ENCODE results near the gene RASGRP1.
A peak's percentile ranks its signal among the peaks of the same experiment; 100 is the strongest.
"Not testable (repeated sequence)": the region's sequence is repeated elsewhere in the genome, so short reads cannot be mapped to it uniquely, and the experiment has no call there.

Gene RASGRP1

DNA sequence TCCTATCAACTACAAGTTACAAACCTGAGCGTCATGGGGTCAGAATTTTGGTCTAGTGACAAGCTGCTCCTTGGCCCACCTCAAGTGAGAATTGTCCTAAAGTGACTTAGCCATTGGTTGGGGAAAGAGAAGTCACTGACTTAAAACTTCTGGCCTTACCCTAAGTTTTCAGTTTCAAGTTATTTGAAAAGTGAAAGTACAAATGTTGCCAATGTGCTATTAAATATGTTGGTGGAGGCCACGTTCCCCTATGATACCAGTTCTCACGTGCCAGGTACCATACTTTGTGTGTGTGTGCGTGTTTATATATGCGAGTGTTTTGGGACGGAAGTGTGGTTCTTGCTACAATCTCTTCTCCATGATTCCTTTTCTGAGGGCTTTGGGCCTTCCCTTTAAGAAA lies 22.6 kb upstream of the RASGRP1 start:
- no peak overlapping the region for H3K14ac ChIP-seq (ENCODE audit: low read length)
- H3K4me1 ChIP-seq (ENCODE audit: control insufficient read depth in 1 of 2, insufficient read depth in 2 of 2, low read length in 2 of 2) = peaks cover 15 to 20% of the 10 kb centered on the region in 2 experiments
- no peak overlapping the region for H4K12ac ChIP-seq (ENCODE audit: low read depth, low read length)
- H3K9ac ChIP-seq (ENCODE audit: low read length) = no peak overlapping the region
- no peaks in the 10 kb centered on the region for H3K36me3 ChIP-seq (ENCODE audit: control insufficient read depth in 1 of 2, insufficient read depth in 2 of 2, low read length in 2 of 2)
- H3K9me3 ChIP-seq (ENCODE audit: insufficient read depth, low read depth, low read length) = no peaks in the 10 kb centered on the region
- no peak for DNase-seq
- H2AK5ac ChIP-seq (ENCODE audit: low read length) = no peak overlapping the region
- H3K4me3 ChIP-seq (ENCODE audit: low read depth, low read length) = no peak overlapping the region
- H2BK120ac ChIP-seq (ENCODE audit: insufficient read depth, low read length, poor library complexity) = peak overlapping the region; percentile 20
- peak overlapping the region; percentile 6 for H2BK5ac ChIP-seq (ENCODE audit: low read depth, low read length, poor library complexity)
- WGBS (ENCODE audit: extremely low coverage, insufficient coverage, insufficient read length) = no CpG with 5 or more reads among the region's 6 CpGs
- no peak overlapping the region for H4K8ac ChIP-seq (ENCODE audit: low read depth, low read length)
- no peak overlapping the region for H3K18ac ChIP-seq (ENCODE audit: low read length)
- no peak overlapping the region for H2AFZ ChIP-seq (ENCODE audit: insufficient read depth, low read length, poor library complexity)
- no peak overlapping the region for H3K4me2 ChIP-seq (ENCODE audit: low read length)
- no peak overlapping the region for H2BK12ac ChIP-seq (ENCODE audit: low read length)
- H3K27me3 ChIP-seq (ENCODE audit: insufficient read depth, low read length) = no peaks in the 10 kb centered on the region
- H4K91ac ChIP-seq (ENCODE audit: low read depth, low read length) = peak overlapping the region; percentile 45
- H3K27ac ChIP-seq (ENCODE audit: low read depth, low read length) = no peak overlapping the region
- H3K4ac ChIP-seq (ENCODE audit: low read depth, low read length) = no peak overlapping the region
- H3K79me1 ChIP-seq (ENCODE audit: low read length) = peaks cover 31% of the 10 kb centered on the region
- no peaks in the 10 kb centered on the region for H3K79me2 ChIP-seq (ENCODE audit: control insufficient read depth, insufficient read depth, low read length, poor library complexity)
- no peak overlapping the region for H3K23ac ChIP-seq (ENCODE audit: low read length)

DNA sequence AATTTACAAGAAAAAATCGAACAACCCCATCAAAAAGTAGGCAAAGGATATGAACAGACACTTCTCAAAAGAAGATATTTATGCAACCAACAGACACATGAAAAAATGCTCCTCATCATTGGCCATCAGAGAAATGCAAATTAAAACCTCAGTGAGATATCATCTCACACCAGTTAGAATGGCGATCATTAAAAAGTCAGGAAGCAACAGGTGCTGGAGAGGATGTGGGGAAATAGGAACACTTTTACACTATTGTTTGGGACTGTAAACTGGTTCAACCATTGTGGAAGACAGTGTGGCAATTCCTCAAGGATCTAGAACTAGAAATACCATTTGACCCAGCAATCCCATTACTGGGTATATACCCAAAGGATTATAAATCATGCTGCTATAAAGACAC lies 21.4 kb upstream of the RASGRP1 start:
- H3K9me3 ChIP-seq (ENCODE audit: insufficient read depth, low read depth, low read length); H4K91ac ChIP-seq (ENCODE audit: low read depth, low read length); H2AFZ ChIP-seq (ENCODE audit: insufficient read depth, low read length, poor library complexity); H3K14ac ChIP-seq (ENCODE audit: low read length); H3K23ac ChIP-seq (ENCODE audit: low read length); H3K27me3 ChIP-seq (ENCODE audit: insufficient read depth, low read length); H2AK5ac ChIP-seq (ENCODE audit: low read length); H4K12ac ChIP-seq (ENCODE audit: low read depth, low read length); H3K4me2 ChIP-seq (ENCODE audit: low read length); H3K18ac ChIP-seq (ENCODE audit: low read length); DNase-seq; H3K27ac ChIP-seq (ENCODE audit: low read depth, low read length); H3K36me3 ChIP-seq (ENCODE audit: control insufficient read depth in 1 of 2, insufficient read depth in 2 of 2, low read length in 2 of 2); H3K4me3 ChIP-seq (ENCODE audit: low read depth, low read length); H2BK12ac ChIP-seq (ENCODE audit: low read length); H4K8ac ChIP-seq (ENCODE audit: low read depth, low read length); H3K79me2 ChIP-seq (ENCODE audit: control insufficient read depth, insufficient read depth, low read length, poor library complexity); H2BK5ac ChIP-seq (ENCODE audit: low read depth, low read length, poor library complexity); H3K4ac ChIP-seq (ENCODE audit: low read depth, low read length); H3K9ac ChIP-seq (ENCODE audit: low read length); H2BK120ac ChIP-seq (ENCODE audit: insufficient read depth, low read length, poor library complexity): not testable (repeated sequence)
- WGBS (ENCODE audit: extremely low coverage, insufficient coverage, insufficient read length) = no CpG with 5 or more reads among the region's 2 CpGs
- Histone ChIP-seq H3K4me1 (ENCODE audit: control insufficient read depth in 1 of 2, insufficient read depth in 2 of 2, low read length in 2 of 2) (peaks cover 6 to 12% of the 10 kb centered on the region in 2 experiments), H3K79me1 (ENCODE audit: low read length) (peaks cover 20% of the 10 kb centered on the region)

DNA sequence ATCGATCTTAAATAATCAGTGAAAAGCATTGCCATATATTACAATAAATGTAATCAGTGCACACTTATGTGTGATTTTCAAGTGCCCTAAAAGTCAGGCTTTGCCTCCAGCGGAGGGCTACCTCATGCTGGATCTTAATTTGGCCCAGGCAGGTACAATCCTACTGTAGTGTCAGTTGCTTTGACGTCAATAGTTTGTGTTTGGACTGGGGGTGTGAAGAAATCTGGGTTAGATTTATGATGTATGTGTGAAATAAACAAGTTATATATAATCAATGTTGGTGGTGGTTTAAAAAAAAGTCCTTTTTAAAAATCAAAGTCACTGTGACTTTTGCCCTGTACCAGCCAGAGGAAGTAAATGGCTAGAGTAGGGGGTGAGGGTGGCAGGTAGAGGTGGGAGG lies 14.0 kb upstream of the RASGRP1 start:
- no peaks in the 10 kb centered on the region for H3K4me1 ChIP-seq (ENCODE audit: control insufficient read depth in 1 of 2, insufficient read depth in 2 of 2, low read length in 2 of 2)
- H2BK12ac ChIP-seq (ENCODE audit: low read length) = no peak overlapping the region
- no peak overlapping the region for H3K23ac ChIP-seq (ENCODE audit: low read length)
- H3K27me3 ChIP-seq (ENCODE audit: insufficient read depth, low read length) = no peaks in the 10 kb centered on the region
- H3K79me2 ChIP-seq (ENCODE audit: control insufficient read depth, insufficient read depth, low read length, poor library complexity) = no peaks in the 10 kb centered on the region
- no peaks in the 10 kb centered on the region for H3K79me1 ChIP-seq (ENCODE audit: low read length)
- H3K4me3 ChIP-seq (ENCODE audit: low read depth, low read length) = no peak overlapping the region
- no peak overlapping the region for H4K91ac ChIP-seq (ENCODE audit: low read depth, low read length)
- no peak overlapping the region for H3K4ac ChIP-seq (ENCODE audit: low read depth, low read length)
- H4K8ac ChIP-seq (ENCODE audit: low read depth, low read length) = no peak overlapping the region
- no peak overlapping the region for H3K4me2 ChIP-seq (ENCODE audit: low read length)
- H3K14ac ChIP-seq (ENCODE audit: low read length) = no peak overlapping the region
- no peak overlapping the region for H4K12ac ChIP-seq (ENCODE audit: low read depth, low read length)
- H2BK5ac ChIP-seq (ENCODE audit: low read depth, low read length, poor library complexity) = no peak overlapping the region
- H2AFZ ChIP-seq (ENCODE audit: insufficient read depth, low read length, poor library complexity) = no peak overlapping the region
- no peak overlapping the region for H3K9ac ChIP-seq (ENCODE audit: low read length)
- H2AK5ac ChIP-seq (ENCODE audit: low read length) = no peak overlapping the region
- H3K18ac ChIP-seq (ENCODE audit: low read length) = no peak overlapping the region
- no peaks in the 10 kb centered on the region for H3K36me3 ChIP-seq (ENCODE audit: control insufficient read depth in 1 of 2, insufficient read depth in 2 of 2, low read length in 2 of 2)
- DNase-seq = no peak
- no peak overlapping the region for H2BK120ac ChIP-seq (ENCODE audit: insufficient read depth, low read length, poor library complexity)
- H3K9me3 ChIP-seq (ENCODE audit: insufficient read depth, low read depth, low read length) = no peaks in the 10 kb centered on the region
- no CpG with 5 or more reads among the region's 3 CpGs for WGBS (ENCODE audit: extremely low coverage, insufficient coverage, insufficient read length)
- H3K27ac ChIP-seq (ENCODE audit: low read depth, low read length) = no peak overlapping the region

DNA sequence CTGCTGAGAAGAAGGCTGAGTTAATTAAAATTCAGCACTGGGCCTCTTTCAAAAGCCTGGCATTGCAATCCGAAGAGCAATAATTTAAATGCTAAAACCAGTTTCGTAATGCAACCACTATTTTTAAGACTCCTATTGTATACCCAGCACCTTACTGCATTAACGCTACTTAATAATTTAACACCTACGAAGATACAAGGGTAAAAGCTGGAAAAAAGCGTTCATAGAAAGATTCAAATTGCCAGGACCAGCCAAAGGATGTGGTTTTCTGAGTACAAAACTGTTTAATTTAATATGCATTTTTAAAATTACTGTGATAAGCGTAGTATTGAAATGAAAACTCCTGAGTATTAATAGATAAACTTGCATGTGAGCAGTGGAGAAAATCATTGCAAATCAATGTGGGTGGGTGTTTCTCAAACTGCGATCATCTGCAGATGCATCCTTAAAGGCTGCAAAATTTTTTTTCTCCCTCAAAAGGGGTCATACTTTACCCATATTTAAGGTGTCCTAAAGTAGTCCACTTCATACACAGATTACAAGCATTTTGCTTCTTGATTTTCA lies 12.9 kb upstream of the RASGRP1 start:
- no peak overlapping the region for H3K14ac ChIP-seq (ENCODE audit: low read length)
- H3K4me3 ChIP-seq (ENCODE audit: low read depth, low read length) = no peak overlapping the region
- H3K36me3 ChIP-seq (ENCODE audit: control insufficient read depth in 1 of 2, insufficient read depth in 2 of 2, low read length in 2 of 2) = no peaks in the 10 kb centered on the region
- no peak overlapping the region for H2BK5ac ChIP-seq (ENCODE audit: low read depth, low read length, poor library complexity)
- H3K4ac ChIP-seq (ENCODE audit: low read depth, low read length) = no peak overlapping the region
- H4K91ac ChIP-seq (ENCODE audit: low read depth, low read length) = no peak overlapping the region
- H4K12ac ChIP-seq (ENCODE audit: low read depth, low read length) = no peak overlapping the region
- WGBS (ENCODE audit: extremely low coverage, insufficient coverage, insufficient read length) = no CpG with 5 or more reads among the region's 7 CpGs
- no peak overlapping the region for H2AK5ac ChIP-seq (ENCODE audit: low read length)
- no peak overlapping the region for H4K8ac ChIP-seq (ENCODE audit: low read depth, low read length)
- no peaks in the 10 kb centered on the region for H3K79me1 ChIP-seq (ENCODE audit: low read length)
- no peaks in the 10 kb centered on the region for H3K27me3 ChIP-seq (ENCODE audit: insufficient read depth, low read length)
- no peak overlapping the region for H2AFZ ChIP-seq (ENCODE audit: insufficient read depth, low read length, poor library complexity)
- no peak overlapping the region for H3K9ac ChIP-seq (ENCODE audit: low read length)
- no peak overlapping the region for H3K4me2 ChIP-seq (ENCODE audit: low read length)
- H3K9me3 ChIP-seq (ENCODE audit: insufficient read depth, low read depth, low read length) = no peaks in the 10 kb centered on the region
- H2BK12ac ChIP-seq (ENCODE audit: low read length) = no peak overlapping the region
- no peaks in the 10 kb centered on the region for H3K79me2 ChIP-seq (ENCODE audit: control insufficient read depth, insufficient read depth, low read length, poor library complexity)
- no peak overlapping the region for H3K23ac ChIP-seq (ENCODE audit: low read length)
- H2BK120ac ChIP-seq (ENCODE audit: insufficient read depth, low read length, poor library complexity) = no peak overlapping the region
- no peak overlapping the region for H3K27ac ChIP-seq (ENCODE audit: low read depth, low read length)
- no peaks in the 10 kb centered on the region for H3K4me1 ChIP-seq (ENCODE audit: control insufficient read depth in 1 of 2, insufficient read depth in 2 of 2, low read length in 2 of 2)
- DNase-seq = no peak
- H3K18ac ChIP-seq (ENCODE audit: low read length) = no peak overlapping the region
